Effector CD4-positive, alpha-beta T cell (primary cell): ENCODE measurements around the gene ADGRL2.
"Not testable (repeated sequence)": the region's sequence is repeated elsewhere in the genome, so short reads cannot be mapped to it uniquely, and the experiment has no call there.

Source experiments
- DNase-seq: peaks from one replicate; pipeline ENCODE4 v3.0.0-alpha.2; 2020

Gene ADGRL2

DNA sequence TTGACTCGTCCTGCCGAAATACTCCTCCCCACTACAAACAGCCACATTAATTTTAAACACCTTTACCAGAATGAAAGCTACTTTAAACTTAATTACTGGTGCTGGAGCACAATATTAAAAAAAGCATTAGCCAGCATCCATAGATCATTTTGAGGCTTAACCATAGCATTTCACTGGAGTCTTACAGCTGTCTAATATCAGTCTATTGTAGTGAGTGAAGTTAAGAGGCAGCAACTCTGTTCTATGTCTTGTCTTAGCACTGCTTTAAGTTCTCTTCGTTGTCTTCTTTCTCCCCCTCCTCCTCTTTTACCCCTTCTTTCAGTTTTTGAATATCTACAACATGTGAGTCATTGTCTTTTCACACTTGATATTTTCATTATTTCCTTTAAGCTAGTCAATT is 49.3 kb downstream of the ADGRL2 start:
- no peak for DNase-seq

GRCh38 chr1:81850495-81850894 is 49.8 kb downstream of the ADGRL2 start:
- DNase-seq = no peak

DNA sequence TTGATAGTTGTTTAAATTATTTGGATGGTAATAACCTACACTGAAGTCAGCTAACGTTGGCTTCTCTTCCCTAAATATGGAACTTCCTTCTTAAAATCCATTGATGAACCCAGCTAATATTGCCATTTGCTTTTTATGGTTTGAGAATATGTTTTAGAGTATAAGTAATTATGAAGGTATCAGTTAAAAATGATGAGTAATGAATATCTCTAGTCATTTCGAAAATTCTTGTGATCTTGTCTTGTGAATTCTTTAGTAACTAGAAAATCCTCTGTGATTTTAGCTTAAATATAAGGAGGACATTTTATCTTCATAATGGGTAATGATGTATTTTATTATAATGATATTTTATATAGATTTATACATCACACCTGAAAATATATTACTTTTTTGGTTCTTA is 50.5 kb downstream of the ADGRL2 start:
- DNase-seq = no peak

- no peak for DNase-seq
These were observed 52.2 kb downstream of the ADGRL2 start for GRCh38 chr1:81852961-81853360.

GRCh38 chr1:81867235-81867634 is 66.5 kb downstream of the ADGRL2 start:
- DNase-seq = no peak

- no peak for DNase-seq
These were observed 68.6 kb downstream of the ADGRL2 start for GRCh38 chr1:81869307-81869706.

DNA sequence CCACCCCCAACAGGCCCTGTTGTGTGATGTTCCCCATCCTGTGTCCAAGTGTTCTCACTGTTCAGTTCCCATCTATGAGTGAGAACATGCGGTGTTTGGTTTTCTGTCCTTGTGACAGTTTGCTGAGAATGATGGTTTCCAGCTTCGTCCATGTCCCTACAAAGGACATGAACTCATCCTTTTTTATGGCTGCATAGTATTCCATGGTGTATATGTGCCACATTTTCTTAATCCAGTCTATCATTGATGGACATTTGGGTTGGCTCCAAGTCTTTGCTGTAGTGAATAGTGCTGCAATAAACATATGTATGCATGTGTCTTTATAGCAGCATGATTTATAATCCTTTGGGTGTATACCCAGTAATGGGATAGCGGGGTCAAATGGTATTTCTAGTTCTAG is 70.4 kb downstream of the ADGRL2 start:
- not testable (repeated sequence) for DNase-seq

DNA sequence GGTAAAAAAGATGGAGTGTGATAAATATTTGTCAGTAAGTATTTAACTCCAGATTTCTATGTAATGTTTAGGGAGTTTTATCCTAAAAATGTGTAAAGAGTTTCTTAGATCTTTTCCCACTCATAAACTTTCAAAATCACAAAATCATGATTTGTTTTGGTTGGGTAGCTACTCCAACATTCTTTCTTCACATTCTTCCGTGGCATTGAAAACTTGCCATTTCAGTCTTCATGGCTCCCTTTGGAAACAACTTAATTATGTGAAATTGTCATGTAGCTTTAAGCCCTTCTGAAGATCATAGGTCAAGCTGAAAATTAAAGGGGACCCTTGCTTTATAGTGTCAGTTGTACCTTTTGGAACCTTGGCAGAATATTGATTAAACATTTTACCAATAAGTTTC is 73.2 kb downstream of the ADGRL2 start:
- DNase-seq = no peak

DNA sequence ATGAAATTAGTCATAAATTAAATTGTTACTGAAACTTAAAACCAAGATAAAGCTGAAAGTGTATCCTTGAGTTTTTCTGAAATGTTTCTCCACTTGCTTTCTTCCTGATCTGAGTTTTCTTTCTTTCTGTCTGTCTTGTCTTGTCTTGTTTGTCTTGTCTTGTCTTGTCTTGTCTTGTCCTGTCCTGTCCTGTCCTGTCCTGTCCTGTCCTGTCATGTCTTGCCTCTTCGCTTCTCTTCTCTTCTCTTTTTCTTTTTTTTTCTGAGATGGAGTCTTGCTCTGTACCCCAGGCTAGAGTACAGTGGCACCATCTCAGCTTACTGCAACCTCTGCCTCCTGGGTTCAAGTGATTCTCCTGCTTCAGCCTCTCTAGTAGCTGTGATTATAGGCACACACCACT is 73.7 kb downstream of the ADGRL2 start:
- DNase-seq = no peak

GRCh38 chr1:81874940-81875339 is 74.2 kb downstream of the ADGRL2 start:
- DNase-seq = no peak

- DNase-seq = no peak
These were observed 76.4 kb downstream of the ADGRL2 start for GRCh38 chr1:81876901-81877733.

DNA sequence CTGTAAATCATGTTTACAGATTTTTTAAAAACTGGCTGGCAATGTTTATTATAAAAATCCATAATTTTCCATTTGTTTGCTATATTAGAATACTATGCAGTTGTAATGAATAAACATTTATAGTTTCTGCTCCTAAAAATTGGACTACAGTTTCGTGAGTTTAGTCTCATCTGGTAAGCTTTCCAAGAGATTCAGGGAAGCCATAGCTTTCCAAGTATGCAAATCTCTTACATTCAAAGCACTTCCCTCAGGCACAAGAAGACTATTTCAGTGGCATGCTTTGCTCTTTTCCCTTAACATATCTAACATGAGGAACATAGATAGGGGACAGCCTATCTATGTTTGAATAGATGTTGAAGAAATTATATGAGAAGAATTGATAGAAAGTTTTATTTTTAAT is 77.2 kb downstream of the ADGRL2 start:
- DNase-seq = no peak

DNA sequence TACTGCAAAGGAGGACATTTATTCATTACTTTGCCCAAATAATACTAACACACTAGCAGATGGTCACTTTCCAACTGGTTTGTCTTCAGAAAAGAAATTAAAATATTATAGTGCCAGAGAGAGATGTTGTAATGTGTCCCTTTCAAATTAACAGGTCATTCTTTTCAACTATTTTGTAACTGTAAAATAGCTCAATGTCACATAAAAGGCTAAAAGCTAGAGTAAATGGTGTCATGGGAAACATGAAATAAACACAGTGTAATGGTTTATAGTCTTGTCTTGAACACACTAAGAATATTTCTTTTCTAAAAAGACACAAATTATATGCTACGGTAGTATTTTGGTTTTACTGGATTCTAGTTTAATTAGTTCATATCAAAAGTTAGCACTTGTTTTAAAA is 77.8 kb downstream of the ADGRL2 start:
- no peak for DNase-seq

DNA sequence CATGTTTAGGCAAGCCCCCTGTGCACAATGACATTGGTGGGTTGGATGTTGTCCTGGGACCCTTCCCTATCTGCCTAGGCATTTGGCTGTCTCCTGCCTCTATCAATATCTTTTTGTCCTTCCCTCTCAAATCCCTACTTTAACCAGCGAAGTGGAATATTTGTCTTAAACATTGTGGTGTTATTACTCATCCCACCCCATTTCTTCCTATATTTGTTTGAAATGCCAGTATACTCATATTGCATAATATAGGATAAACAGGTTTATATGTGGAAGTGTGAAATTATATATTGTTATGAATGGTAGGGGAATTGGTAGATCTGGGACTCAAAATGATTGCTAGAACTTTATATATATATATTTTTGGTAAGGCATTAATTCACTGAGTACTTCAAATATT is 80.0 kb downstream of the ADGRL2 start:
- DNase-seq = no peak

- DNase-seq = no peak
These were observed 84.6 kb downstream of the ADGRL2 start for GRCh38 chr1:81885291-81885690.

DNA sequence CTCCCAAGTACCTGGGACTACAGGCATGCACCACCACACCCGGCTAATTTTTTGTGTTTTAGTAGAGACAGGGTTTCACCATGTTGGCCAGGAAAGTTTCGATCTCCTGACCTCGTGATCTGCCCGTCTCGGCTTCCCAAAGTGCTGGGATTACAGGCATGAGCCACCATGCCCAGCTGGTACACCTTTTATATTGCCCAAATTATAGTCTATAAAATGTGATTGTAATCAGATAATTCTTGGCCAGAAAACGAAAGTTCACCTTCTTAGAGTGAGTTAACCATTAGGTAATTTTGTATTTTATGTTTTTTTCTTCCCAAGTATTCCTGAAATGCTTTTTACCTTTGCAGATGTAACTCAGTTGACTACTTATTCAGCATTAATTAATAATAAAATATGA is 85.6 kb downstream of the ADGRL2 start:
- not testable (repeated sequence) for DNase-seq

DNA sequence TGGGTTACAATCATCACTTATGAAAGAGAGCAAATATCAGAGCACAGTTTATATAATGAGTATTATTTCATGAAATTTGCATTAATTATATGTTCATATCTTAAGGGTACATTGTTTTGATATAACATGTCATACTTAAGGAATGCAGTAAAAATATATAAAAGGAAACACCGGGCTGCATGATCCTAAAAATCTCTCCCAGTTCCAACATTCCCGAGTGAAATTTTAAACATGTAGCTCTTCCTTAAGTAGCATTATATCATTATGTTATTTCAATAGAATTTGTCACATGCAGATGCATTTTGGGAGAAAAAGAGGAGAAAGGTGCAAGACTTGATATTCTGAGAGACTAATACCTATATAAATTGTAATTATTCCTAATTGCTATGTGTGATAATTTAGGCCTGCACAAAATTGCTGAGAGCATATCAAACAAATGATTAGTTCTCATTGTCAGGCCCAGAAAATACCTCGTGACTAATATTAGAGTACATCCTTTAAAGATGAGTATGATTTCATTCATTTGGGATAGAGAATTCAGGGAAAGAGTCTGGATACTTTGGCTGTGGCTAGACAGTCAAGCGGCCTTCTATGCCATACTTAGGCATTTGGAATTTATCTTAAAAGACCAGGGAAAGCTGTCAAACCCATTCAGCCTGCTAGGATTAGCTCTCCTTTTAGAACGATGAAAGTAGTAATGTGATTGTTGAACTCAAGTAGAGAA is 86.8 kb downstream of the ADGRL2 start:
- DNase-seq = no peak

GRCh38 chr1:81889166-81889565 is 88.4 kb downstream of the ADGRL2 start:
- no peak for DNase-seq

DNA sequence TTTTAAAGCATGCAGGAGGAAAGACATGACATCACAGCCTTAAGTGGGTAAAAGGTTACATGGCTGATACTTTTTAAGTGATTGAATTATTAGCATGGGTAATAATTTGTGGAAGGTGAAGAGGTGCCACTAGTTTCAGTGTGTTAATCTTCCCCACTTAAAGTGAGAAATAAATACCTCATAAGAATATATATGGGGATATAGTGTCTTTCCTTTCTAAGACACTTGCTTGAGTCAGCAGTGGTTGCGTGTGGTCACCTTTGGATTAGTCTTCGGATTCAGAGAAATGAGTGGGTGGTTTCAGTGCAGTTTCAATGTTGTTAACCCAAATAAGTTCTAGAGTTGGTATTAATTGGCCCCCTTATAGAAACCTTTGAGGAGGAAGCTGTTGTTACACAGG is 94.1 kb downstream of the ADGRL2 start:
- DNase-seq = no peak

- no peak for DNase-seq
These were observed 98.6 kb downstream of the ADGRL2 start for GRCh38 chr1:81899214-81899821.

GRCh38 chr1:81907575-81907974 is 106.8 kb downstream of the ADGRL2 start:
- DNase-seq = no peak

DNA sequence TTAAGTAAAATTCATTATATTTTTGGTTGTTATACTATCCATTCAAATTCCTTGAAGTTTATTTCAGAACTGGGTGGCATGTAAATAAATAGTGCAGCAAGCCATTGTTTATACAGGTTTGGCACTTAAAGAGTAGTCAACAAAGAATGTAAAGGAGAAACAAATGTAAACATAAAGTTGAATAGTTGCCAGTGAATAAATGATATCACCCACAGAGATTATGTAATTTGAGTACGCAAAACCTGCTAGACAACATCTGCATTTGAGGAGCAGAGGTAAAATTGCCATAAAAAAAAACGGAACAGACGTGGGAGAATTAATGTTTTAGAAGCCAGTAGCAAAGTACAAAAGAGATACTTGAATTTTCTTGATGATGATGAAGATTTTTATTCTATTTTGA is 111.6 kb downstream of the ADGRL2 start:
- no peak for DNase-seq

DNA sequence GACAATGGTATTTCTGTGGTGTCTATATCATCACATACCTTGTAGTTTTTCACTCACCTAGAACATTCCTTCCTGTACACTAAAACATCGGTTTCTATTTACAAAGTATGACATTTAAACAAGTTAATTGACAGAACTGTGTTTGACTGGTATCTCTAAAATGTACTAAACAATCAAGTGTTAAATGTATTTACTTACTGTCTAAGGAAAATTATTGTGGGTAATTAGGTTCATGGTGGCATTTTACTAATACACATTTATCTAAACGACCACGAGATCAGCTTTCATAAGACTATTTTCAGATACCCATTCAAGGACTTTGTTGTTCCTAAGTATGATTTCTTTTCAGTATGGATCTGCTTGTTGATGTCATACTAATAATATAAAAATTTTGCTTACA is 115.2 kb downstream of the ADGRL2 start:
- no peak for DNase-seq

GRCh38 chr1:81920245-81920740 is 119.6 kb downstream of the ADGRL2 start:
- DNase-seq = no peak
